WI38 (cell line): ENCODE measurements around the gene STAC.

Experiments used
- H3K4me3 ChIP-seq: 2 replicates; pipeline ENCODE4 v1.5.1; 2011; ENCODE audit warnings: low read depth, mild to moderate bottlenecking, control low read depth, low read length
- TF ChIP-seq, protein P1 (sequence below): IDR thresholded peaks from 2 replicates; pipeline ENCODE4 v1.5.1; 2012; ENCODE audit warnings: low read depth, mild to moderate bottlenecking, control low read depth, low read length

STAC gene

DNA sequence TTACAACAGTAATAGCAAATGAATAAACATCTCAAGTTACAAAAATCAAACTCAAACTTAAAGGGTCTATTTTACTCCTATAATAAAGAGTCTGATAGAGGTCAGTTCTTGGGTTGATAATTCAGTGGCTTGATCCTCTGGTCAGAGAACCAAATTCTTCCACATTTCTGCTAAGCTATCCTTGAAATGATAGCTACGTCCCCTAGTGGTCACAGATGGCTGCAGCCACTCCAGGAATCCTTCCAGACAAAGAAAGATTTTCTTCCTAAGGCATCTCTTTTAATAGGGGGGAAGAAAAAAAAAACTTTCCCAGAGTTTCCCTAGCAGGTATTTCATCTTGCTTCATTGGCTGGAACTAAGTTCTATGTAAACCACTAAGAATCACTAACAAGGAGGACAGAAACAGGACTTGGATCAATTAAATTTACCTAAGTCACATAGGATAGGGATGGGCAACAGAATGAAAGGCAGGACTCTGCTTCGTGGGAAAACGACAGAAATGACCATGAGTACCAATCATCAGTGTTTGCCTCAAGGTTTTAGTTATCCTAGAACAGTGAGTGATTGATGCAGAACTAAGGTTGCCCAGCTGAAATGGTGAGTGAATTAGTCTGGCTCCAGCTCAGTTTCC is 160.7 kb downstream of the STAC start:
- TF ChIP-seq, protein P1, sequence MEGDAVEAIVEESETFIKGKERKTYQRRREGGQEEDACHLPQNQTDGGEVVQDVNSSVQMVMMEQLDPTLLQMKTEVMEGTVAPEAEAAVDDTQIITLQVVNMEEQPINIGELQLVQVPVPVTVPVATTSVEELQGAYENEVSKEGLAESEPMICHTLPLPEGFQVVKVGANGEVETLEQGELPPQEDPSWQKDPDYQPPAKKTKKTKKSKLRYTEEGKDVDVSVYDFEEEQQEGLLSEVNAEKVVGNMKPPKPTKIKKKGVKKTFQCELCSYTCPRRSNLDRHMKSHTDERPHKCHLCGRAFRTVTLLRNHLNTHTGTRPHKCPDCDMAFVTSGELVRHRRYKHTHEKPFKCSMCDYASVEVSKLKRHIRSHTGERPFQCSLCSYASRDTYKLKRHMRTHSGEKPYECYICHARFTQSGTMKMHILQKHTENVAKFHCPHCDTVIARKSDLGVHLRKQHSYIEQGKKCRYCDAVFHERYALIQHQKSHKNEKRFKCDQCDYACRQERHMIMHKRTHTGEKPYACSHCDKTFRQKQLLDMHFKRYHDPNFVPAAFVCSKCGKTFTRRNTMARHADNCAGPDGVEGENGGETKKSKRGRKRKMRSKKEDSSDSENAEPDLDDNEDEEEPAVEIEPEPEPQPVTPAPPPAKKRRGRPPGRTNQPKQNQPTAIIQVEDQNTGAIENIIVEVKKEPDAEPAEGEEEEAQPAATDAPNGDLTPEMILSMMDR: peak; percentile 33; the same call in 1 of the 2 replicates

GRCh38 chr3:36542186-36542585 is 161.9 kb downstream of the STAC start:
- TF ChIP-seq, protein P1: no peak
- H3K4me3 ChIP-seq: no peak overlapping the region

More for the DNA sequence above, 160.7 kb downstream of the STAC start:
- H3K4me3 ChIP-seq: no peak overlapping the region

- TF ChIP-seq, protein P1: no peak
Observed at GRCh38 chr3:36543276-36543997, 163.1 kb downstream of the STAC start.

DNA sequence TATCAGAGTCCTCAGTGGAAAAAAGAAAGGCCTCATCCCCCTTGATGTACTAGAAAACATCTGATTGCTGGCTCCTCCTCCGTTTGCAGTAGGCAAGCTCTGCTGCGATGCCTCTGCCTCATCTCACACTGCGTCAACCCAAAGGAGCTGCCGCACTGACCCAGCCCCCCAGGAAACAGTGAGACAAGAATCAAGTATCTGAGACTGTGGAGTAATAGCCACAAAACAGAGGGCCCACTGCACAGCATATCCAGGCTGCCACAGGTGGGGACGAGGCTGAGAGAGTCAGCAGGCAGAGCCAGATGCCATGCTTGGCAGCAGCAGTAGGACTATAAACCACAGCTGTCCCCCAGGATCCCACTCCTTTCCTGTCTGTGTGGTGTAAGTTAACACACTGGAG is 165.9 kb downstream of the STAC start:
- TF ChIP-seq, protein P1: no peak
- no peak overlapping the region for H3K4me3 ChIP-seq

More at GRCh38 chr3:36543276-36543997, 163.1 kb downstream of the STAC start:
- no peak overlapping the region for H3K4me3 ChIP-seq

DNA sequence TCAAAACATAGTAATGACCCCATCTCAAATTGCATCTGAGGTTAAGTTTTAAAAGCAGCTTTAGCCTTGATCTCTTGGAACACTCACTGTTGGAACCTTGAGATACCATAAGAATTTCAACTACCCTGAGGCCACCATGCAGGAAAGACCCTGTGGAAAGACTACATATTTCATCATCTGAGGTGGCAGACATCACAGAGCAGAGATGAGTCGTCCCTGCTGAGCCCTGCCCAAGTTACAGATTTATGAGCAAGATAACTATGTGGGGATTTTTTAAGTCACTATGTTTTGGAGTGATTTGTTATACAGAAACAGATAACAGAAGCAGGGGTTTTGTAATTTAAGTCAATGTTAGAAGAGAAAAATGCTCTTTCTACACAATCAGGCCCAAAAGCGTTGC is 168.4 kb downstream of the STAC start:
- TF ChIP-seq, protein P1: no peak
- no peak overlapping the region for H3K4me3 ChIP-seq

DNA sequence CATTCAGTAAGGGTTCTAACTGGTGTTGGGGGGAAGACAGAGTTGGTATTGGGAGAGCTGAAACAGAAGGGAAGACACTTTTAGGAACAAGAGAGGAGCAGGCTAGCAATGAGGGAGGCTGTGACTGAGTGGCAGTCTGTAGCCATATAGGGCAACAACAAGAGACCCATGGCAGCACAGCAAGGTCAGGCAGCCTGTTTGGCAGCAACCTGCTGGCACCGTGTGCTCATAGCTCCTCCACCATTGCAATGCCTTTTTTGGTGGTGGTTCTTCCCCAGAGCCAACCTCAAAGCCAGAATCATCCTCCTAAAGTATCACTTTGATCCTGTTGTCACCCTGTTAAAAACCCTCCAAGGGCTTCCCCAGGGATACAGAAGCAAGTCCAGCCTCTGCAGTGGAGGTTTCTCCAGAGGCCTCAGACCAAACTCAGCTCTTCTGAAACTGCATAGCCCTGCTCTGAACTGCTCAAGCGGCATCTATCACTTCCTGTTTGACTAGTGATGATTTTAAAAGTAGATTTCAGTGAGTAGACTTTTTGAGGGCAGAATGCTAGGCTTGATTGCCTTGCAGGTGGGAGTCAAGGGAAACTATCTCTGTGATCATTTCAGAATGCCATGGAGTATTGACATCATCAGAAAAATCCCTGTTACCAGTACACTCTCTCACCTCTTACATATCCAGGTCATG is 176.9 kb downstream of the STAC start:
- TF ChIP-seq, protein P1: no peak
- no peak overlapping the region for H3K4me3 ChIP-seq
